Dermis microvascular lymphatic vessel endothelial cell (primary cell): ENCODE results near the gene CIAO1. TPM values are rescaled to one million over a fixed set of nuclear protein-coding genes. Genes with fewer than 3 reads are reported as not detected.

ENCODE experiments used
- total RNA-seq: library from RNA; depleted of rRNA; stranded (reverse); fragments of >200 nt; gene quantifications from 2 replicates; pipeline ENCODE4 v1.2.1, GENCODE V29; 2014

CIAO1 gene
- total RNA-seq, 1 donor from 2014 or later, result 84.2 TPM

Other genes with a start within 250 kb of the CIAO1 start
- 5.6 and 14.3 TPM in 2 replicates for gene GPAT2, start 231.3 kb upstream of the CIAO1 start, total RNA-seq
- under 0.01 TPM in 2 replicates for gene ADRA2B, start 149.7 kb upstream of the CIAO1 start, total RNA-seq
- gene ASTL, start 127.7 kb upstream of the CIAO1 start, total RNA-seq, result not detected in 2 replicates
- gene DUSP2, start 120.8 kb upstream of the CIAO1 start, total RNA-seq, result 0.26 and 0.76 TPM in 2 replicates
- 238 and 252 TPM in 2 replicates for gene STARD7, start 57.4 kb upstream of the CIAO1 start, total RNA-seq
- 17.8 and 25.8 TPM in 2 replicates for gene TMEM127, start 228 bp upstream of the CIAO1 start, total RNA-seq
- 47.8 and 65.4 TPM in 2 replicates for gene SNRNP200, start 39.3 kb downstream of the CIAO1 start, total RNA-seq
- gene ITPRIPL1, start 59.1 kb downstream of the CIAO1 start, total RNA-seq, result 4.0 and 4.4 TPM in 2 replicates
- 7.6 and 16.3 TPM in 2 replicates for gene NCAPH, start 69.5 kb downstream of the CIAO1 start, total RNA-seq
- 0.13 TPM in 2 replicates for gene NEURL3, start 239.1 kb downstream of the CIAO1 start, total RNA-seq